ENCODE measurements around the gene CHPT1. TPM values are rescaled to one million over a fixed set of nuclear protein-coding genes. Genes with fewer than 3 reads are reported as not detected.

The CHPT1 gene
- total RNA-seq, 4 donors from 2014 or later: 47.3 to 130 (median 49.6) TPM

GRCh38 chr12:101740980-101741379 is 43.5 kb downstream of the CHPT1 start:
- no peak for ATAC-seq
- TF ChIP-seq CTCF (IDR thresholded peaks at IDR 0.05) (no peak), POLR2AphosphoS5 (IDR thresholded peaks at IDR 0.05) (no peak), POLR2A (IDR thresholded peaks at IDR 0.05) (no peak), EP300 (IDR thresholded peaks at IDR 0.05) (no peak)
- no peak overlapping the region for H3K27ac ChIP-seq
- H3K9me3 ChIP-seq: no peaks in the 10 kb centered on the region
- no peaks in the 10 kb centered on the region for H3K27me3 ChIP-seq
- WGBS, 2 donors (ENCODE audit: low coverage in 1 of 2): 76 to 81% methylated on average over 4 to 5 of the region's 5 CpGs
- peaks cover 0 to 70% of the 10 kb centered on the region in 2 donors for H3K36me3 ChIP-seq
- no peaks in the 10 kb centered on the region for H3K4me1 ChIP-seq
- no peak overlapping the region for H3K4me3 ChIP-seq

- no peak overlapping the region for H3K27ac ChIP-seq
- no peak overlapping the region for H3K4me3 ChIP-seq
- H3K36me3 ChIP-seq: peaks cover 3 to 77% of the 10 kb centered on the region in 2 donors
- WGBS, 2 donors (ENCODE audit: low coverage in 1 of 2): 75 to 100% methylated on average over 1 of the region's 1 CpG
- no peaks in the 10 kb centered on the region for H3K4me1 ChIP-seq
- no peaks in the 10 kb centered on the region for H3K27me3 ChIP-seq
- TF ChIP-seq CTCF (IDR thresholded peaks at IDR 0.05) (no peak), POLR2AphosphoS5 (IDR thresholded peaks at IDR 0.05) (no peak), EP300 (IDR thresholded peaks at IDR 0.05) (no peak), POLR2A (IDR thresholded peaks at IDR 0.05) (no peak)
- no peak for ATAC-seq
- no peaks in the 10 kb centered on the region for H3K9me3 ChIP-seq
Observed at GRCh38 chr12:101743242-101743641, 45.8 kb downstream of the CHPT1 start.

DNA sequence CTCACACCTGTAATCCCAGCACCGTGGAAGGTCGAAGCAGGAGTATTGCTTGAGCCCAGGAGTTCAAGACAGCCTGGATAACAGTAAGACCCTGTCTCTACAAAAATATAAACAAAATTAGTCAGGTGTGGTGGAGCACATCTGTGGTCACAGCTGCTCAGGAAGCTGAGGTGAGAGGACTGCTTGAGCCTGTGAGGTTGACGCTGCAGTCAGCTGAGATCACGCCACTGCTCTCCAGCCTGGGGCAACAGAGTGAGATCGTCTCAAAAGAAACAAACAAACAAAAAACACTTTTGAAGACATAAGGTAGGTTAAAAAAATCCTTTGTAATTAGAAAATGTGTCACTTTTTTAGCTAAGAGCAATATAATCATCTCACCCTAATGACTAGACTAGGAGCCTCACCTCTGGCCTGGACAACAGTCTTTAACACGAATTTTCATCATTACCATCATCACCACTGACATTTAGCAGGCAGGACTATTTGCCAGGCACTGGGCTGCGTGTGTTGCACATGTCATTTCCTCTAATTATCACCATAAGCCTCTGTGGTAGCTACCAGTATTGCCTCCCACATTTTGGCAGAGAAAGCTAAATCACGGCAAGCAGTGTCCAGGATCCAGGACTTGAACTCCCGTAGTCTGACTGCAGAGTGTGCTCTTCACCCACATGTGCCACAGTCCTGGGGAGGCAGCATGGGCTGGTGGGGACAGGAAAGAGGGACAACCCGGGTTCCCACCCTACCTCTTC is 46.5 kb downstream of the CHPT1 start:
- ATAC-seq: no peak

GRCh38 chr12:101745481-101745880 is 48.0 kb downstream of the CHPT1 start:
- ATAC-seq: no peak
- WGBS, 2 donors (ENCODE audit: low coverage in 1 of 2): 80 to 85% methylated on average over 3 of the region's 3 CpGs
- H3K4me1 ChIP-seq: no peaks in the 10 kb centered on the region
- H3K36me3 ChIP-seq: peaks cover 4 to 81% of the 10 kb centered on the region in 2 donors
- H3K9me3 ChIP-seq: no peaks in the 10 kb centered on the region
- TF ChIP-seq EP300 (IDR thresholded peaks at IDR 0.05) (no peak), POLR2AphosphoS5 (IDR thresholded peaks at IDR 0.05) (no peak), POLR2A (IDR thresholded peaks at IDR 0.05) (no peak), CTCF (IDR thresholded peaks at IDR 0.05) (no peak)
- no peak overlapping the region for H3K27ac ChIP-seq
- no peak overlapping the region for H3K4me3 ChIP-seq
- no peaks in the 10 kb centered on the region for H3K27me3 ChIP-seq

More for the DNA sequence above, 46.5 kb downstream of the CHPT1 start:
- H3K27me3 ChIP-seq: no peaks in the 10 kb centered on the region
- WGBS, 2 donors (ENCODE audit: low coverage in 1 of 2): 73 to 74% methylated on average over 5 to 10 of the region's 10 CpGs
- H3K4me1 ChIP-seq: no peaks in the 10 kb centered on the region
- H3K4me3 ChIP-seq: no peak overlapping the region
- TF ChIP-seq POLR2AphosphoS5 (IDR thresholded peaks at IDR 0.05): no peak
- no peak for TF ChIP-seq CTCF (IDR thresholded peaks at IDR 0.05)
- TF ChIP-seq EP300 (IDR thresholded peaks at IDR 0.05): no peak
- TF ChIP-seq POLR2A (IDR thresholded peaks at IDR 0.05): no peak
- peaks cover 4 to 77% of the 10 kb centered on the region in 2 donors for H3K36me3 ChIP-seq
- H3K27ac ChIP-seq: peak overlapping the region in 1 of 4 donors; percentile 5
- no peaks in the 10 kb centered on the region for H3K9me3 ChIP-seq

GRCh38 chr12:101746196-101746595 is 48.8 kb downstream of the CHPT1 start:
- 82% methylated on average over 1 of the region's 1 CpG for WGBS, 2 donors (ENCODE audit: low coverage in 1 of 2)
- H3K27ac ChIP-seq: no peak overlapping the region
- H3K27me3 ChIP-seq: no peaks in the 10 kb centered on the region
- no peak overlapping the region for H3K4me3 ChIP-seq
- H3K4me1 ChIP-seq: no peaks in the 10 kb centered on the region
- no peaks in the 10 kb centered on the region for H3K9me3 ChIP-seq
- no peak for TF ChIP-seq POLR2AphosphoS5 (IDR thresholded peaks at IDR 0.05)
- TF ChIP-seq CTCF (IDR thresholded peaks at IDR 0.05): no peak
- no peak for TF ChIP-seq EP300 (IDR thresholded peaks at IDR 0.05)
- no peak for TF ChIP-seq POLR2A (IDR thresholded peaks at IDR 0.05)
- no peak for ATAC-seq
- peaks cover 4 to 88% of the 10 kb centered on the region in 2 donors for H3K36me3 ChIP-seq

All from gastroesophageal sphincter (tissue), 4 donors.